Colonic mucosa (tissue), 4 donors: Measurements from ENCODE around the gene MST1. TPM values are rescaled to one million over a fixed set of nuclear protein-coding genes. Genes with fewer than 3 reads are reported as not detected.

Source experiments
- DNase-seq: peaks from one replicate; pipeline ENCODE4 v3.0.0-alpha.2; 2020
- H3K27ac ChIP-seq: fragments of 200-600 bp; one replicate; pipeline ENCODE4 v1.8.0; 2021
- H3K27me3 ChIP-seq: fragments of 200-600 bp; one replicate; pipeline ENCODE4 v1.8.0; 2021
- H3K36me3 ChIP-seq: fragments of 200-600 bp; one replicate; pipeline ENCODE4 v1.8.0; 2021
- H3K4me1 ChIP-seq: fragments of 200-600 bp; one replicate; pipeline ENCODE4 v1.8.0; 2021; ENCODE audit warnings: mild to moderate bottlenecking
- H3K4me3 ChIP-seq: fragments of 200-600 bp; one replicate; pipeline ENCODE4 v1.8.0; 2021
- H3K9ac ChIP-seq, 2 donors: one replicate each; pipeline ENCODE4 v1.7.0; 2013; ENCODE audit warnings: control low read depth in 2 of 2, low read depth in 2 of 2, low read length in 2 of 2
- H3K9me3 ChIP-seq: fragments of 200-600 bp; one replicate; pipeline ENCODE4 v1.8.0; 2021
- intact Hi-C: fragments of 100-400 bp; cut with DNase I; formaldehyde crosslinking; loops from one replicate; pipeline ENCODE4 v1.14.1; 2022
- total RNA-seq, 2 donors: library from RNA; stranded (reverse); fragmentation: NEBNext Ultra II Directional in 1 of 2; extraction: Animal tissue kit (Norgen Biotek cat#: 25700) in 1 of 2; gene quantifications; one replicate each; pipeline ENCODE4 v1.2.1, GENCODE V29; 2021
- TF ChIP-seq, protein P1 (sequence below): fragments of 200-600 bp; IDR thresholded peaks from one replicate; pipeline ENCODE4 v1.8.0; 2022; ENCODE audit warnings: antibody characterized with exemption, mild to moderate bottlenecking
- donor health status: healthy.
- donor health status: DM: no; HTN: no; CAD: no.
- donor health status: DM: no; HTN: no; CAD: no.

MST1 gene
- total RNA-seq, 2 donors from 2014 or later = 27.7 to 49.9 TPM

GRCh38 chr3:49729966-49730609 is 40.8 kb upstream of the MST1 start:
- intact Hi-C loops = no loop called here
- Histone ChIP-seq H3K9ac (no peak overlapping the region), H3K4me1 (peaks cover 8% of the 10 kb centered on the region), H3K27ac (no peak overlapping the region), H3K27me3 (no peaks in the 10 kb centered on the region), H3K4me3 (no peak overlapping the region), H3K9me3 (no peaks in the 10 kb centered on the region), H3K36me3 (peaks cover 14% of the 10 kb centered on the region)
- TF ChIP-seq, protein P1, sequence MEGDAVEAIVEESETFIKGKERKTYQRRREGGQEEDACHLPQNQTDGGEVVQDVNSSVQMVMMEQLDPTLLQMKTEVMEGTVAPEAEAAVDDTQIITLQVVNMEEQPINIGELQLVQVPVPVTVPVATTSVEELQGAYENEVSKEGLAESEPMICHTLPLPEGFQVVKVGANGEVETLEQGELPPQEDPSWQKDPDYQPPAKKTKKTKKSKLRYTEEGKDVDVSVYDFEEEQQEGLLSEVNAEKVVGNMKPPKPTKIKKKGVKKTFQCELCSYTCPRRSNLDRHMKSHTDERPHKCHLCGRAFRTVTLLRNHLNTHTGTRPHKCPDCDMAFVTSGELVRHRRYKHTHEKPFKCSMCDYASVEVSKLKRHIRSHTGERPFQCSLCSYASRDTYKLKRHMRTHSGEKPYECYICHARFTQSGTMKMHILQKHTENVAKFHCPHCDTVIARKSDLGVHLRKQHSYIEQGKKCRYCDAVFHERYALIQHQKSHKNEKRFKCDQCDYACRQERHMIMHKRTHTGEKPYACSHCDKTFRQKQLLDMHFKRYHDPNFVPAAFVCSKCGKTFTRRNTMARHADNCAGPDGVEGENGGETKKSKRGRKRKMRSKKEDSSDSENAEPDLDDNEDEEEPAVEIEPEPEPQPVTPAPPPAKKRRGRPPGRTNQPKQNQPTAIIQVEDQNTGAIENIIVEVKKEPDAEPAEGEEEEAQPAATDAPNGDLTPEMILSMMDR = no peak
- DNase-seq = no peak

- H3K4me1 ChIP-seq = peaks cover 17% of the 10 kb centered on the region
- no peaks in the 10 kb centered on the region for H3K9me3 ChIP-seq
- no peak overlapping the region for H3K27ac ChIP-seq
- no peak overlapping the region for H3K4me3 ChIP-seq
- no peaks in the 10 kb centered on the region for H3K27me3 ChIP-seq
- TF ChIP-seq, protein P1 = no peak
- no peak for DNase-seq
- intact Hi-C loops = no loop called here
- H3K36me3 ChIP-seq = peaks cover 14% of the 10 kb centered on the region
- H3K9ac ChIP-seq = no peak overlapping the region
Observed at GRCh38 chr3:49727924-49728361, 38.7 kb upstream of the MST1 start.

DNA sequence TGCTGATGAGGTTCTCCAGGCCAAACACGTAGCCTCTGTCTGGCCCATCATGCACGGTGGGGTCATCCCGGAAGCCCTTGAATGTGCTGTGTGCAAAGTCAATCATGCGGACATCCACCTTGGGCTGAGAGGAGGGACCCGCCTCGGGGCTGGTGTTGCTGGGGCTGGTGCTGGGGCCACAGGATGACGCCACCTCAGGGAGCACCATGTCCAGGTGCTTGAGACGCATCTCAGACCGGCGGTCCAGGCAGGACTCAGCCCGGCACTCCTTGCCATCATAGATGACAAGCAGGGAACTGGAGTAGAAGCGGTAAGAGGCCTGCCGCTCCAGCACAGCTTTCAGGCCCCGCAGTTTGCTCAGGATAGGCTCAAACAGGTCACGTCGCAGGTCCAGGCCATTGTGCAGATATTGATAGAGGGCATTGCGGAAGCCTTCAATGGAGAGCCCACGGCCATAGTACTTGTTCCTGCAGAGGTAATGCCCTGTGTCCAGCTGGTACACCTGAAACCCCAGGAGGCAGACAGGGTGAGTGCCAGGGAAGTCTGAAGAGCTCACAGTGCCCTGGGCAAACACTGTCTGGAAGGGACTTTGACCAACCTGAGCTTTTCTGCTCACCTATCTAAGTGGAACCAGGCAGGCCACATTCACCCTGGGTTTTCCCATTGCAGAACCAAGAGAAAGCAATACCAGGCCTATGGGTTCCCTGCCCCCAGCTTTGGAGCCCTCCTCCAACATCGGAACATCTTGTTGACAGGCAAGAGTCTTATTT is 38.1 kb upstream of the MST1 start:
- Histone ChIP-seq H3K36me3 (peaks cover 8% of the 10 kb centered on the region), H3K9ac (no peak overlapping the region), H3K4me1 (peaks cover 23% of the 10 kb centered on the region), H3K9me3 (no peaks in the 10 kb centered on the region), H3K27ac (no peak overlapping the region), H3K4me3 (no peak overlapping the region), H3K27me3 (no peaks in the 10 kb centered on the region)
- no peak for DNase-seq
- intact Hi-C loops = no loop called here
- TF ChIP-seq, protein P1 = no peak

DNA sequence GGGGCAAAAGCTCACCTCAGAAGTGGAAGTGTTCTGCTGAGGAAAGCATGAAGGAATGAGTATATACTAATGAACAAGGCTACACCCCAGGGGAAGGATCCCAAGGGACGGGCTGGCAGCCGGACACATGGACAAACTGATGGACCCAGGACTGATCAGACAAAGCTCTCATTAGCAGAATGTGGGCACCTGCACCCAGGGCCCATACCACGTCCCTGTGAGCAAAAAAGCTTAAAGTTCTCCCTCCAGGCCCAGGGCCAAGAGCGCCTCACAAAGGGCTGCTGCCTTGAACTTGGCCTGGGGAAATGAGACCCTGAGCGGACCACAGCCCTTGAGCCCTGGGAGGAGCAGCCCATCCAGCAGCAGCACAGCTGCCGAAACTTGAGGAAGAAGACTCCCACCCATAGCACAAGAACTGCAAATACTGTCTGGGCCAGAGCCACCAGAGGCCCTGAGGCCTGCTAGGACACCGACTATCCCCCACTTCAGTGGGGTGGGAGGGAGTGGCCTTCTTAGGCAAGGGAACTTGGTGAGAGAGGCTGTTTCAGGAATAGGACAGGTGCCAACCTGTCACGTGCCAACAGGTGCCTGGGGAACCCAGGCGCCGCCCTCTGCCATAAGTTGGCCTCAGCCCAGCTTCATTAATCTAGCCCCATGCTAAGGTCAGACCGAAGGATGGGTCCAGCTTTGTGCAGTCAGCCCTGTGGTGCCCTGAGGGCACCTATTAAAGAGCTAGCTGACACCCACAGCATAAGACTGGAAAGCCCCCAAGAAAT is 36.8 kb upstream of the MST1 start:
- Histone ChIP-seq H3K27me3 (no peaks in the 10 kb centered on the region), H3K27ac (no peak overlapping the region), H3K9ac (peak overlapping the region in 1 of 2 donors; percentile 19), H3K4me1 (peaks cover 25% of the 10 kb centered on the region), H3K36me3 (peaks cover 7% of the 10 kb centered on the region), H3K9me3 (no peaks in the 10 kb centered on the region), H3K4me3 (no peak overlapping the region)
- intact Hi-C loops = no loop called here
- TF ChIP-seq, protein P1 = no peak
- peak; percentile 77 for DNase-seq

DNA sequence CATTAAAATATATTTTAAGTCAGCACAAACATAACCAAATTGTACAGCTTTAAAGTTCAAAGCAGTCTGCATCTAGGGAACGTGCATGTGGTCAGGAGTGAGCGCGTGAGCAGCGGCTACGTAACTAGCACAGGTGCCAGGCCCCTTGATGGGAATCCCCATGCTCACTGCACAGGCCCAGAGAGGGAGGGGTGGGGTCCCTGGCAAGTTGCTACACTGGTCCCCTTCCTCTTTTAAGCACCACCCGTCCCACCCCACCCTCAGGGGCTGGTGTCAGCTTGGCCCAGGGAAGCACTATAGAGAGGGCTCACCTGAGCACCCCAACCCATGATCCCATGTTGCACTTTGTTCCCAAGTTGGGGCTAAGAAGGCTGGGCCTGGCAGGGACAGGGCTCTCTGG is 35.3 kb upstream of the MST1 start:
- intact Hi-C loops = no loop called here
- H3K27ac ChIP-seq = peak overlapping the region; percentile 94
- H3K36me3 ChIP-seq = peaks cover 7% of the 10 kb centered on the region
- peak overlapping the region; percentile 86 for H3K4me3 ChIP-seq
- peaks cover 25% of the 10 kb centered on the region for H3K4me1 ChIP-seq
- no peaks in the 10 kb centered on the region for H3K27me3 ChIP-seq
- TF ChIP-seq, protein P1 = no peak
- H3K9me3 ChIP-seq = no peaks in the 10 kb centered on the region
- no peak for DNase-seq
- H3K9ac ChIP-seq = peak overlapping the region; percentile 70 to 87
